Middle frontal gyrus (tissue), 1 donor: ENCODE results near the gene PKMYT1.

Experiments
- DNase-seq: peaks from one replicate; pipeline ENCODE4 v3.0.0-alpha.2; 2015; ENCODE audit warnings: low spot score; ENCODE audit errors: extremely low spot score

Gene PKMYT1

DNA sequence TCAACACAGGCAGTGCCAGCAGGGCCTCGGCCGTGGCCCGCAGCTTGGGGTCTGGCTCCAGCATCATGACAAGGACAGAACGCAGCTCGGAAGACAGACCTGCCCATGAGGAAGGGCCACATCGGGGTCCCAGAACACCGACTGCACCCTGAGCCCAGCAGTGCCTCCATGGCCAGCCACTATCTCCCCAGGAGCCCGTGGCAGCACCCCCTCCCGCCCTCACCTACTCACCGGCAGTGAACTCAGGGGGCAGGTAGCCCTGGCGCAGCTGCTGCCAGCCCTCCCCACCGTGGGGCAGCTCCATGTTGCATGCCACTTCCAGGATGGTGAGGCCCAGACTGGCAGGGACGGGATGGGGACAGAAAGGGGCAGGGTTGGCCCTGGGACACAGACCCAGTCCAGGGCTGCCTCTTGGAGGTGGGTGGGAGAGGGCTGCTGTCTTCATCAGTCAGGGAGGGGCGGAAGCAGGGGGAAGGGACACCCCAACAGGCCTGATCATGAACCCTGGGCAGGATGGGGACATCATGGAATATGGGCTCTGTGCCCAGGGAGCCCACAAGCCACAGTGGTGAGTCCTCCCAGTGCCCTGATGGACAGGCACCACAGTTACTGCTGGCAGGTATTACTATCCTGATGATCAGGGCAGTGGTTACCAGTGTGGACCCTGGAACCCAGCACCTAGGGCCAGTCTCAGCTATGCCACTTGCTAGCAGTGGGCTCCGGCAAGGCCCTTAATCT is 5.8 kb downstream of the PKMYT1 start:
- no peak for DNase-seq

- no peak for DNase-seq
Measured at GRCh38 chr16:2973605-2974318, 6.5 kb downstream of the PKMYT1 start.

- no peak for DNase-seq
Measured at GRCh38 chr16:2973093-2973492, 7.2 kb downstream of the PKMYT1 start.

DNA sequence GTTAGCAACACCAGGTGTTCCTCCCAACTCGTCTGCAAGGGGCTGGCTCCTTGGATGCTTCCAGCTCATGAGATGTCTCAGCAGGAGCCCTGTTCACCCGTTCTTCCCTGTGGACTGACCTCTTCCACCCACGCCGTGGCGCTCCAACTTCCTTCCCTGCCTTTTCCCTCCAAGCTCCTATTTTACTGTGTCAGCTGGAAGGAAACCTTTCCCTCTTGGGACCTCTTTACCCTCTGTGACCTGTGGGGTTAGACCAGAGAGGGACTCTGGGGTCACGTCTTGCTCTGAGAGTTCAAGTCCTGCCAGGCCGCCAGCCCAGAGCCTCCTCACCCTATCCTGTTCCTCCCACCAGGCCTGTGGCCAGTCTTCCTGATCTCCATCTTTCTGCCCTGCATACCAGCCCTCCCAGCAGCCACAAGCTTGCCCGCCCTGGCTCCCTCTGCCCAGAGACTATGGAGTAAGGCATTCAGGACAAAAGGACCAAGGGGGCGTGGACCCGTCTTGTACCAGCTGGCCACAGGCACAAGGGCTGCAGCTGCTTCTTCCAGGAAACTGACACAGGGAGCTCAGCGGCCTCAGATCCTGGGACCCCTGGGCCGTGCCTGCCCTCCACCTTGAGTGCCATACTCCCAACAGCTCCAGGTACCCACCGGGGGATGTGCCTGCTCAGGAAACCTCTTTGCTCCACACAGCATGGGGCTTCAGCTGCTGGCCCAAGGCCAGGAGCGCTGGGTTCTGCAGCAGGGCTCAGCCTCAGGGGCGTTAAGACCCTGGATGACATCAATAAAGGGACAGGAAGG is 8.1 kb downstream of the PKMYT1 start:
- DNase-seq: no peak

GRCh38 chr16:2971134-2971984 is 8.9 kb downstream of the PKMYT1 start:
- DNase-seq: no peak

GRCh38 chr16:2970563-2970962 is 9.7 kb downstream of the PKMYT1 start:
- no peak for DNase-seq

DNA sequence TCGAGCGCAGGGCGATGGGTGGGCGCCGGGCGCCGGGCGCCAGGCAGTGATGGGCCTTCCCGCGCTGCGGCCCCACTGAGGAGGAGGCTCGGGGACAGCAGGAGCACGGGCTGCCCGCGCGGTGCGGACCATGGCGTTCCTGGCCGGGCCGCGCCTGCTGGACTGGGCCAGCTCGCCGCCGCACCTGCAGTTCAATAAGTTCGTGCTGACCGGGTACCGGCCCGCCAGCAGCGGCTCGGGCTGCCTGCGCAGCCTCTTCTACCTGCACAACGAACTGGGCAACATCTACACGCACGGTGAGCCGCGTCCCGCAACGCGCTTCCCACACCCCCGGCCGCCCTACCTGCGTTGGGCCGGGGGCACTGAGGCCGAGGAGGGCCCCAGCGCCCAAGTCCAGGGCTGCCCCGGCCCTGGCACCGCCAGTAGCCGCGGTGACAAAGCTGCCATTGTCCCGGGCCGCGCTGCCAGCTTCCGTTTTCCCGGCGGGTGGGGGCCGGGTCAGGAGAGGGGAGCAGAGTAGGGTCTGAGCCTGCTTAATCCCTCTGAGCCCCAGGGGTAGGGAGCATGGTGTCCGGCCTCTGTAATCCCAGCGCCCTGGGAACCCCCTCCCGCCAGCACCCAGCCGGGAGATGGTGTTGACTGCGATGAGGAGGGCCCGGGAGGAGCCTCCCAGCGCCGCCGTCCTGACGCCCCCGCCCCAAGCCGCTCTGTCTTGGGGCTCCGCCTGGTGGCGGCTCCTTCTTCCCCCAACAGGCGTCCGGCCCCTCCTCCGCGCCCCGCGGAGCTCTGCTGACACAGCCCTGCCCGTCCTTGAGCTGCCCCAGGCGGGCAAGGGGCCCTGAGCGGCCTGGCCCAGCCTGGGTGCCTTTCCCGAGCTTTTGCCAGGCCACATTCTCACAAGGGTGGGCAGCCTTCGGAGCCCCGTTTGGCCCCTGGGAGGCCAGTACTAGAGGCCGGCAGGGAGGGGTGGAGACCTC is 10.4 kb downstream of the PKMYT1 start:
- DNase-seq: peak; percentile 45

GRCh38 chr16:2968738-2969544 is 11.3 kb downstream of the PKMYT1 start, which contains the start of gene PAQR4:
Gene PAQR4 (plus strand): TSS chr16:2969348. CDS start chr16:2969675, 327 bp downstream.
- DNase-seq: peak; percentile 92

GRCh38 chr16:2968368-2968737 is 11.9 kb downstream of the PKMYT1 start:
- DNase-seq: no peak

- DNase-seq: no peak
Measured at GRCh38 chr16:2967721-2968161, 12.5 kb downstream of the PKMYT1 start.

DNA sequence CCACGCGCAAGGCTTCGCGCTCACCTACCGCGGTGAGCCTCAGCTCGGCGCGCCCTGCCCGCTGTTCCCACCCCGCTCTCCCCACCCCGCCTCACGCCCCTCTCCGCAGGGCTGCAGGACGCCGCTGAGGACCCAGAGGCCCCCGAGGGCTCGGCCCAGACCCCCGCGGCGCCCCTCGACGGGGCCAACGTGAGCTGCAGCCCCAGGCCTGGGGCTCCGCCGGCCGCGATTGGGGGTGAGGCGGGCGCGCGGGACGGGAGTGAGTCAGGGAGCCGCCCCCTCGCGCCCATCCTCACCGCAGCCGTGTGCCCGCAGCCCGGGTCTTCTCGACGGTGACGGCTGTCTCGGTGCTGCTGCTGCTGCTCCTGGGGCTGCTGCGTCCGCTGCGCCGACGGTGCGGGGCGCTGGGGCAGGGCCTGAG is 13.0 kb downstream of the PKMYT1 start:
- no peak for DNase-seq

GRCh38 chr16:2966808-2967191 is 13.4 kb downstream of the PKMYT1 start:
- DNase-seq: no peak

GRCh38 chr16:2966043-2966807 is 14.0 kb downstream of the PKMYT1 start:
- DNase-seq: no peak

DNA sequence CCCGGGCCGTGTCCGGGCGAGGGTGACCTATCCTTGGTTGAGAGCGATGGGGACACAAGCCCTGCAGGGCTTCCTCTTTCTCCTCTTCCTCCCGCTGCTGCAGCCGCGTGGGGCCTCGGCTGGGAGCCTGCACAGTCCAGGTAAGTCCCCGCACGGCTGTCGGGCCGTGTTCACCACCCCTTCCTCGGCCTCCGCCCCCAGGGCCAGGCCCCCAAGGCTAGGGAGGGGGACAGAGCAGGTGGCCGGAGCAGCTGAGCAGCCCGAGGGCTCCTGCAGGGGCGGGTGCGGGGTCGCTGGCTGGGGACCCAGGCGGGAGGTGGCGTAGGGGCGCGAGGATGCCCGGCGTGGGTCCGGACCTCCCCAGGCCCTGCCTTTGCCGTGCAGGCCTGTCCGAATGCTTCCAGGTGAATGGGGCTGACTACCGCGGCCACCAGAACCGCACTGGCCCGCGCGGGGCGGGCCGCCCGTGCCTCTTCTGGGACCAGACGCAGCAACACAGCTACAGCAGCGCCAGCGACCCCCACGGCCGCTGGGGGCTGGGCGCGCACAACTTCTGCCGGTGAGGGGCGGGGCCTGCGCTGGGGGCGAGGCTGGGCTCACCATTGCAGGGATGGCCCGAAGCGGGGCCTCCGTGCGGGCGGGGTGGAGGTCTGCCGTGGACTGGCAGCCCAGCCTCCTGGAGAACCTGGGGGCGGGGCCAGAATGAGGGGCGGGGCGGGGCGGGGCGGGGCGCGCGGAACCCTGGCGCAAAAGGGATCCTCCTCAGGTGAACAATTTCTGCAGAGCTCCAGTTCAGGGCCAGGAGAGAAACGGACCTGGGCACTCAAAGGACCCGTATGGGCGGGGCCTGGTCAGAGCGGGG is 15.5 kb downstream of the PKMYT1 start:
- no peak for DNase-seq

GRCh38 chr16:2963723-2964474 is 16.3 kb downstream of the PKMYT1 start, which contains the start of gene KREMEN2:
Gene KREMEN2 (plus strand): TSS chr16:2964275. CDS start chr16:2964521, 246 bp downstream.
- DNase-seq: no peak

GRCh38 chr16:2963074-2963722 is 17.0 kb downstream of the PKMYT1 start:
- no peak for DNase-seq
